Hepatocyte (in vitro differentiated cells): ENCODE results near the gene PTRH1. TPM values are rescaled to one million over a fixed set of nuclear protein-coding genes. Genes with fewer than 3 reads are reported as not detected.

Experiments
- DNase-seq: peaks from one replicate; pipeline ENCODE4 v3.0.0-alpha.2; 2016; ENCODE audit warnings: low spot score
- H2AFZ ChIP-seq: fragments of 200-600 bp; sonication (generic); 2 replicates; pipeline ENCODE4 v1.6.0; 2016; ENCODE audit warnings: antibody characterized with exemption, mild to moderate bottlenecking
- H3K27ac ChIP-seq: fragments of 200-600 bp; sonication (generic); 2 replicates; pipeline ENCODE4 v1.5.1; 2016; ENCODE audit warnings: mild to moderate bottlenecking
- H3K27me3 ChIP-seq: fragments of 200-600 bp; sonication (generic); 2 replicates; pipeline ENCODE4 v1.6.1; 2016
- H3K36me3 ChIP-seq: fragments of 200-600 bp; sonication (generic); replicated peaks from 2 replicates; pipeline ENCODE4 v1.5.1; 2016; ENCODE audit warnings: low read depth; ENCODE audit not compliant: insufficient read depth
- H3K4me1 ChIP-seq: fragments of 200-600 bp; sonication (generic); 2 replicates; pipeline ENCODE4 v1.5.1; 2016; ENCODE audit warnings: mild to moderate bottlenecking, moderate library complexity; ENCODE audit not compliant: insufficient read depth
- H3K4me2 ChIP-seq: fragments of 200-600 bp; sonication (generic); 2 replicates; pipeline ENCODE4 v1.6.0; 2016
- H3K4me3 ChIP-seq: fragments of 200-600 bp; sonication (generic); 2 replicates; pipeline ENCODE4 v1.5.1; 2016; ENCODE audit warnings: mild to moderate bottlenecking
- H3K79me2 ChIP-seq: fragments of 200-600 bp; sonication (generic); 2 replicates; pipeline ENCODE4 v1.6.0; 2017; ENCODE audit warnings: mild to moderate bottlenecking
- H3K9me2 ChIP-seq: fragments of 200-600 bp; sonication (generic); replicated peaks from 2 replicates; pipeline ENCODE4 v1.6.0; 2017; ENCODE audit warnings: mild to moderate bottlenecking; ENCODE audit not compliant: insufficient read depth
- H3K9me3 ChIP-seq: fragments of 200-600 bp; sonication (generic); 2 replicates; pipeline ENCODE4 v1.5.1; 2016; ENCODE audit warnings: low read depth, mild to moderate bottlenecking
- H4K20me1 ChIP-seq: fragments of 200-600 bp; sonication (generic); 2 replicates; pipeline ENCODE4 v1.6.0; 2016; ENCODE audit warnings: mild to moderate bottlenecking; ENCODE audit not compliant: insufficient read depth, poor library complexity, severe bottlenecking
- EZH2 ChIP-seq: fragments of 200-600 bp; sonication (generic); IDR thresholded peaks from 2 replicates; pipeline ENCODE4 v1.6.1; 2016; ENCODE audit warnings: antibody characterized with exemption, mild to moderate bottlenecking, borderline replicate concordance
- EZH2phosphoT487 ChIP-seq: fragments of 200-600 bp; sonication (generic); IDR thresholded peaks from one replicate; pipeline ENCODE4 v1.6.1; 2018; ENCODE audit warnings: antibody characterized with exemption, mild to moderate bottlenecking, low read depth, moderate library complexity; ENCODE audit not compliant: unreplicated experiment, severe bottlenecking
- WGBS: methylation state at CpG from one replicate; pipeline ENCODE4 v1.1.6; 2016; ENCODE audit warnings: low lambda C conversion rate; ENCODE audit errors: missing lambda C conversion rate; 5-methylcytosine and 5-hydroxymethylcytosine counted together
- polyA plus RNA-seq: library from polyadenylated mRNA; unstranded; fragments of >200 nt; fragmentation: Nextera tagmentation; extraction: Ambion mirVana; gene quantifications from 2 replicates; pipeline ENCODE4 v1.2.1, GENCODE V29; 2016
- total RNA-seq: library from RNA; depleted of rRNA; stranded (reverse); fragments of >200 nt; gene quantifications from 2 replicates; pipeline ENCODE4 v1.2.3, GENCODE V29; 2014
- TF ChIP-seq, protein P1 (sequence below): fragments of 200-600 bp; sonication (generic); IDR thresholded peaks from 2 replicates; pipeline ENCODE4 v1.5.1; 2016; ENCODE audit warnings: antibody characterized with exemption, mild to moderate bottlenecking; ENCODE audit not compliant: poor library complexity

Gene PTRH1
- total and polyA plus RNA-seq, 2 experiments from 2014 or later = 13.5 to 25.9 TPM

DNA sequence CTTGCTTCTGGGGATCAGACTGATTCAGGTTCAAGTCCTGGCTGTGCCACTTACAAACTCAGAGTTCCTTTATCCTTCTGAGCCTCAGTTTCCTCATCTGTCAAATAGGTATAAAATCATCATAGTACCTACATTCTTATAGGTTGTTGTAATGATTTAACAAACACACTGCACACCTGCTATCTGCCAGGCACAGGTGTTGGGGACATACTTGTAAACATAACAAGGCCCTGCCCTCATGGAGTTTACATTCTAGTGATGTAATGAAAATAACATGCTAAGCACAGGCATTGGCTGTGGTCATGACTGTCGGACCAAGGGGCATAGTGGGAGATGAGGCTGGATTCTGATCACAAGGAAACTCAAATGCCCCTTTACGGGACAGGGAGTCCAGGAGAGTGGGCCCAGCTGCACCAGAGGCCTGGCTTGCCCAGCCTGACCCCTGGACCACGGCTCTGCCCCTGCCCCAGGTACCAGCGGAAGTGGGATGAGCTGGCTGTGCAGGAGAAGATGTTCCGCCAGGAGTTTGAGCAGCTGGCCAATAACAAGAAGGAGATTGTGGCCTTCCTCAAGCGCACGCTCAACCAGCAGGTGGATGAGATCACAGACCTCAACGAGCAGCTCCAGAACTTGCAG, 6.4 kb downstream of the PTRH1 start:
- Histone ChIP-seq H3K27ac (no peak overlapping the region), H3K4me3 (no peak overlapping the region), H2AFZ (no peak overlapping the region), H4K20me1 (no peaks in the 10 kb centered on the region), H3K9me2 (no peaks in the 10 kb centered on the region), H3K27me3 (no peaks in the 10 kb centered on the region), H3K4me1 (no peaks in the 10 kb centered on the region), H3K79me2 (no peaks in the 10 kb centered on the region), H3K4me2 (no peak overlapping the region), H3K36me3 (no peaks in the 10 kb centered on the region), H3K9me3 (no peaks in the 10 kb centered on the region)
- WGBS = 94% methylated on average over 8 of the region's 8 CpGs
- TF ChIP-seq EZH2 (no peak), EZH2phosphoT487 (no peak)
- TF ChIP-seq, protein P1, sequence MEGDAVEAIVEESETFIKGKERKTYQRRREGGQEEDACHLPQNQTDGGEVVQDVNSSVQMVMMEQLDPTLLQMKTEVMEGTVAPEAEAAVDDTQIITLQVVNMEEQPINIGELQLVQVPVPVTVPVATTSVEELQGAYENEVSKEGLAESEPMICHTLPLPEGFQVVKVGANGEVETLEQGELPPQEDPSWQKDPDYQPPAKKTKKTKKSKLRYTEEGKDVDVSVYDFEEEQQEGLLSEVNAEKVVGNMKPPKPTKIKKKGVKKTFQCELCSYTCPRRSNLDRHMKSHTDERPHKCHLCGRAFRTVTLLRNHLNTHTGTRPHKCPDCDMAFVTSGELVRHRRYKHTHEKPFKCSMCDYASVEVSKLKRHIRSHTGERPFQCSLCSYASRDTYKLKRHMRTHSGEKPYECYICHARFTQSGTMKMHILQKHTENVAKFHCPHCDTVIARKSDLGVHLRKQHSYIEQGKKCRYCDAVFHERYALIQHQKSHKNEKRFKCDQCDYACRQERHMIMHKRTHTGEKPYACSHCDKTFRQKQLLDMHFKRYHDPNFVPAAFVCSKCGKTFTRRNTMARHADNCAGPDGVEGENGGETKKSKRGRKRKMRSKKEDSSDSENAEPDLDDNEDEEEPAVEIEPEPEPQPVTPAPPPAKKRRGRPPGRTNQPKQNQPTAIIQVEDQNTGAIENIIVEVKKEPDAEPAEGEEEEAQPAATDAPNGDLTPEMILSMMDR = no peak
- no peak for DNase-seq

DNA sequence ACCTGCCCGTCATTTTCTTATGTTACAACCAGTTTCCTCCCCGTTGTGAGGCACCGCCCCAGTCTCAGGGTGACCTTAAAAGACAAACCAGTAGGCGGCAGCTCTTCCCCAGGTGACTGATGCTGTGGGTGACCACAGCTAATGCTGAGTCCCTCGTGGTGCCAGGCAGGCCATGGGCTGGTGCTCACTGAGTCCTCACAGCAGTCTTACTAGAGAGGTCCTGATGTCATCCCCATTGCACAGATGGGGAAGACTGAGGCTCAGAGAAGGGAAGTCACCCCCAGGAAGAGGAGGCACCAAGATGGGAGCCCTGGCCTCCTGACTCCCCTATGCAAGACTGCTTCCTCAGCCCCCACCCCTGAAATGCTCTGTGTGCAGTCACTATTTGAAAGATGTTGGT, 7.7 kb downstream of the PTRH1 start:
- no peaks in the 10 kb centered on the region for H3K9me3 ChIP-seq
- H3K9me2 ChIP-seq = no peaks in the 10 kb centered on the region
- H3K79me2 ChIP-seq = no peaks in the 10 kb centered on the region
- H3K27me3 ChIP-seq = no peaks in the 10 kb centered on the region
- no peak overlapping the region for H3K27ac ChIP-seq
- H3K4me3 ChIP-seq = no peak overlapping the region
- no peak overlapping the region for H3K4me2 ChIP-seq
- no peaks in the 10 kb centered on the region for H3K36me3 ChIP-seq
- H4K20me1 ChIP-seq = no peaks in the 10 kb centered on the region
- TF ChIP-seq EZH2phosphoT487 (no peak), EZH2 (no peak)
- H3K4me1 ChIP-seq = no peaks in the 10 kb centered on the region
- 59% methylated on average over 5 of the region's 5 CpGs for WGBS
- DNase-seq = no peak
- no peak overlapping the region for H2AFZ ChIP-seq

DNA sequence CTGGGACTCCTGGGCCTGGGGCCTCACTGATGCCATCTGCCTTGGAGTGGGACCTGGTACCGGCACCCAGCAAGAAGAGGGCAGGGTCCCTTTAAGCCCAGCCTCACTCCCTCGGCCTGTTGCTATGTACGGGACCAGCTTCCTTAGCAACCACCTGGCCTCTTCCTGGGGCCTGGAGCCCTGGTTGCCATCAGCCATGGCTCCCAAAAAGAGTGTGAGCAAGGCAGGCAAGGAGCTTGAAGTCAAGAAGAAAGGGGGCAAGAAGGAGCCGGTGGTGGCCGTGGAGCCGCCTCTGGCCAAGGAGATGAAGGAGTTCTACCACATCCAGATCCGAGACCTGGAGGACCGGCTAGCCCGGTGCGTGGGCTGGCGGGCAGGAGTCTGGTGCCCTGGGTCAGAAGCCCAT, 8.6 kb downstream of the PTRH1 start, which contains the start of gene CFAP157:
TSS of gene CFAP157 (plus strand) at position 153 of the 406 bp plus-strand sequence. CDS start at position 197, 44 bp downstream.
- 75% methylated on average over 11 of the region's 11 CpGs for WGBS
- H3K9me3 ChIP-seq = no peaks in the 10 kb centered on the region
- H3K4me1 ChIP-seq = no peaks in the 10 kb centered on the region
- no peak within 1 kb of the TSS for H3K27ac ChIP-seq
- TF ChIP-seq EZH2 (no peak), EZH2phosphoT487 (no peak)
- TF ChIP-seq, protein P1 = no peak
- H3K9me2 ChIP-seq = no peaks in the 10 kb centered on the region
- H4K20me1 ChIP-seq = no peaks in the 10 kb centered on the region
- no peaks in the 10 kb centered on the region for H3K79me2 ChIP-seq
- DNase-seq = no peak
- no peak within 1 kb of the TSS for H2AFZ ChIP-seq
- no peak within 1 kb of the TSS for H3K4me2 ChIP-seq
- H3K27me3 ChIP-seq = no peaks in the 10 kb centered on the region
- H3K36me3 ChIP-seq = no peaks in the 10 kb centered on the region
- H3K4me3 ChIP-seq = no peak within 1 kb of the TSS

DNA sequence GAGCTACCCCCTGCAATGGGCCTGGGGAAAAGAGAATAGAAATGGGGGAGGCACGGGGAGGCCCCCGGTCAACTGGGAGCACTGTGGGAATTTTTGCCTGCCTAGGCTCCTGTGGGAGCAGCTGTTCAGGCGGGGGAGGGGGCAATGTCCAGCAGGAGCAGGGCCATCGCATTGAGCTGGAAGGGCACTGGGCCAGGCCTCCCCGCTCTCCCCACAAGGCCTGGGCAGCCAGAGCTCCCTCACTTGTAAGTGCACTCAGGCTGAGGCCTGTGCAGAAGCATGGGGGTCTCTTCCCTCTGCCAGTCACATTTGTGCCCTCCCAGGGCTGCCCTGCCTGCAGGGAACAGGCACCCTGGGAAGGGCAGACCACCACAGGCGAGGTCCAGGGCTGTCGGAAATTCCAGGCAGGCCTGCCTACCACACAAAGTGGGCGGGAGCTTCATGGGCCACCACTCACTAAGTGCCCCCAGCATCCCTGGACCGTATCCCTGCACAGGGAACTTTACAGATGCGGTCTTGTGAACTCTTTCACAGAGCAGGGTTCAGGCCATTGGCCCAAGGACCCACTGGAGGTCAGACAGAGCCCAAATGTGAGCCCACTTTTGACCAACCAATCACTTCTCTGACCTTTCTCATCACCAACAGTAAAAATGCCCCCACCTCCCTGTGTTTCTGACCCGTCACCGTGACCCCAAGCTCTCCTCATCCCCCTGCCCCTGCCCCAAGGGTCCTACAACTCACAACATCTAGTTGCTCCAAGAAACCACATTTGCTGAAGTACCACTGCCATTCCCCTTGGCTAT, 9.7 kb downstream of the PTRH1 start:
- no peak overlapping the region for H3K27ac ChIP-seq
- no peak overlapping the region for H2AFZ ChIP-seq
- H3K9me3 ChIP-seq = no peaks in the 10 kb centered on the region
- no peaks in the 10 kb centered on the region for H3K27me3 ChIP-seq
- H3K9me2 ChIP-seq = no peaks in the 10 kb centered on the region
- H3K4me2 ChIP-seq = no peak overlapping the region
- H3K79me2 ChIP-seq = no peaks in the 10 kb centered on the region
- DNase-seq = no peak
- no peaks in the 10 kb centered on the region for H3K4me1 ChIP-seq
- no peaks in the 10 kb centered on the region for H4K20me1 ChIP-seq
- TF ChIP-seq EZH2 = no peak
- TF ChIP-seq, protein P1 = no peak
- TF ChIP-seq EZH2phosphoT487 = no peak
- 88% methylated on average over 10 of the region's 12 CpGs for WGBS
- H3K4me3 ChIP-seq = no peak overlapping the region
- H3K36me3 ChIP-seq = no peaks in the 10 kb centered on the region
